ENCODE results near the gene FAM171A2.

DNA sequence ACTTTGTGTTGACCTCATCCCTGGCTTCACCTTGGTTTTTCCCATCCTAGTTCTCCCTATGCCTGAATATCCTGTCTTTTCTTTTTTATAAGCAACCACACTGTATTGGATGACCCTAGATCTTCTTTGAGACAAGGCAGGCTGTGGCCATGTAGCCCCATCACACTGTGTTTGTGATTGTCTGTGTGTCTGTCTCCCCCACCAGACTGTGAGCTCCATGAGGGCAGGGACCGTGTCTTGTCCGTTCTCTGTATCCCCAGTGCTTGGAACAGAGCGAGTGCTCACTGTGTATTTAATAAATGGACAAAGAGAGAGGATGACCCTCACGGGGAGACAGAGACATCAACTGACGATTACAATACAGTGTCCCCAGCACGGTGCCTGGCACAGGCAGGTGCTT, 46.1 kb downstream of the FAM171A2 start:
- TF ChIP-seq ATF3 (IDR thresholded peaks at IDR 0.05) (no peak), CTCF (IDR thresholded peaks at IDR 0.05; ENCODE audit: low read depth, low read length, missing input control) (no peak), EGR1 (IDR thresholded peaks at IDR 0.05; ENCODE audit: low read depth in 2 of 2) (no peak), GABPA (IDR thresholded peaks at IDR 0.05 in 1 of 2, conservative IDR thresholded peaks at IDR 0.05 in 1 of 2) (no peak)
- TF ChIP-seq, protein P1, sequence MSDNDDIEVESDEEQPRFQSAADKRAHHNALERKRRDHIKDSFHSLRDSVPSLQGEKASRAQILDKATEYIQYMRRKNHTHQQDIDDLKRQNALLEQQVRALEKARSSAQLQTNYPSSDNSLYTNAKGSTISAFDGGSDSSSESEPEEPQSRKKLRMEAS (IDR thresholded peaks at IDR 0.05): no peak
